Transverse colon (tissue), 4 donors: ENCODE measurements around the gene PRRX2. TPM values are rescaled to one million over a fixed set of nuclear protein-coding genes. Genes with fewer than 3 reads are reported as not detected.

Source experiments
- DNase-seq: peaks from one replicate; pipeline ENCODE4 v3.0.0-alpha.2; 2019
- H3K27ac ChIP-seq, 4 donors: fragments of 200-600 bp; sonication (generic); 2 replicates each; pipeline ENCODE4 v1.5.1; 2016 to 2018; ENCODE audit warnings: inconsistent platforms in 4 of 4
- H3K27me3 ChIP-seq: fragments of 200-600 bp; sonication (generic); 2 replicates; pipeline ENCODE4 v1.5.1; 2017; ENCODE audit warnings: inconsistent platforms
- H3K36me3 ChIP-seq, 4 donors: fragments of 200-600 bp; sonication (generic); 2 replicates each; pipeline ENCODE4 v1.5.1; 2017 to 2019; ENCODE audit warnings: inconsistent platforms in 4 of 4
- H3K4me1 ChIP-seq, 4 donors: fragments of 200-600 bp; sonication (generic); 2 replicates each; pipeline ENCODE4 v1.5.1; 2017 to 2020; ENCODE audit warnings: inconsistent platforms in 4 of 4
- H3K4me3 ChIP-seq, 4 donors: fragments of 200-600 bp; sonication (generic); 1 replicate in 1 of 4; 2 replicates in 3 of 4; pipeline versions ENCODE4 v1.5.1 to v1.6.1; 2017 to 2019; ENCODE audit warnings: inconsistent platforms in 4 of 4
- H3K9me3 ChIP-seq, 2 donors: fragments of 200-600 bp; sonication (generic); 2 replicates each; pipeline ENCODE4 v1.5.1; 2017 to 2019; ENCODE audit warnings: inconsistent platforms in 2 of 2
- CTCF ChIP-seq, 5 experiments: fragments of 200-600 bp in 3 of 5; fragments of 450-650 bp in 2 of 5; sonication (generic) in 3 of 5; IDR thresholded peaks; 1 replicate in 2 of 5; 2 replicates in 3 of 5; pipeline ENCODE4 v1.5.1; 2016 to 2017; ENCODE audit warnings: antibody characterized with exemption in 5 of 5, inconsistent platforms in 3 of 5, mild to moderate bottlenecking in 2 of 5, moderate library complexity in 1 of 5
- EP300 ChIP-seq: sonication (generic); formaldehyde crosslinking; IDR thresholded peaks from one replicate; pipeline ENCODE4 v1.6.1; 2017; ENCODE audit warnings: antibody characterized with exemption, low read depth
- POLR2A ChIP-seq: fragments of 450-650 bp; IDR thresholded peaks from one replicate; pipeline ENCODE4 v1.6.1; 2016; ENCODE audit warnings: antibody characterized with exemption, mild to moderate bottlenecking, moderate library complexity
- POLR2AphosphoS5 ChIP-seq, 3 donors: sonication (generic); formaldehyde crosslinking; IDR thresholded peaks; one replicate each; pipeline ENCODE4 v1.6.1; 2016; ENCODE audit warnings: antibody characterized with exemption in 3 of 3
- whole genome bisulfite sequencing, 2 donors: methylation state at CpG; one replicate each; pipeline ENCODE4 v1.1.5; 2018; ENCODE audit warnings: low coverage in 1 of 2; 5-methylcytosine and 5-hydroxymethylcytosine counted together
- in situ Hi-C, 4 donors: fragments of 200-750 bp; cut with MboI; loops; one replicate each; pipeline versions ENCODE4 v1.15.0 to v1.15.1; 2017; ENCODE audit warnings: low sequenced_read_pairs in 3 of 4, low pct_ligation_motif_present in 1 of 4, low pct_unique_long_range_greater_than_20kb in 1 of 4
- intact Hi-C: fragments of 100-400 bp; cut with DNase I; formaldehyde crosslinking; loops from one replicate; pipeline ENCODE4 v1.15.1; 2023; ENCODE audit warnings: low total_unique reads
- total RNA-seq, 4 donors: library from RNA; depleted of rRNA; stranded (reverse); fragments of >200 nt; gene quantifications; one replicate each; pipeline ENCODE4 v1.1.0, GENCODE V29; 2016

PRRX2 gene
- total RNA-seq, 4 donors from 2014 or later, result 0.41 TPM; not detected in 3

GRCh38 chr9:129726322-129727160 lies 61.1 kb downstream of the PRRX2 start:
- peak; percentile 69 for DNase-seq
- 17 to 36% methylated on average over 9 to 23 of the region's 23 CpGs for WGBS, 2 donors
- Histone ChIP-seq H3K27ac (no peak overlapping the region), H3K4me3 (no peak overlapping the region), H3K4me1 (peaks cover 0 to 5% (median 1%) of the 10 kb centered on the region in 4 donors), H3K9me3 (no peaks in the 10 kb centered on the region), H3K36me3 (no peaks in the 10 kb centered on the region), H3K27me3 (peaks cover 27% of the 10 kb centered on the region)
- intact Hi-C loops (no loop called here), in situ Hi-C loops (no loop called here)
- TF ChIP-seq CTCF (IDR thresholded peaks at IDR 0.05) (peak; percentile 76 to 92 (median 86)), EP300 (no peak)

GRCh38 chr9:129728744-129729143 lies 63.3 kb downstream of the PRRX2 start:
- no peaks in the 10 kb centered on the region for H3K36me3 ChIP-seq
- no peak for DNase-seq
- 88% methylated on average over 7 of the region's 7 CpGs; no CpG with 5 or more reads in 1 of the 2 donors for WGBS, 2 donors
- intact Hi-C loops, result no loop called here
- no peak overlapping the region for H3K27ac ChIP-seq
- no peak for TF ChIP-seq POLR2AphosphoS5 (IDR thresholded peaks at IDR 0.05)
- peaks cover 31% of the 10 kb centered on the region for H3K27me3 ChIP-seq
- H3K4me1 ChIP-seq, result peaks cover 0 to 5% (median 1%) of the 10 kb centered on the region in 4 donors
- in situ Hi-C loops, result no loop called here
- H3K4me3 ChIP-seq, result no peak overlapping the region
- no peaks in the 10 kb centered on the region for H3K9me3 ChIP-seq

GRCh38 chr9:129731477-129732085 lies 66.1 kb downstream of the PRRX2 start:
- Histone ChIP-seq H3K27me3 (peaks cover 30% of the 10 kb centered on the region), H3K4me1 (peaks cover 0 to 3% (median 1%) of the 10 kb centered on the region in 4 donors), H3K36me3 (no peaks in the 10 kb centered on the region), H3K27ac (no peak overlapping the region), H3K9me3 (no peaks in the 10 kb centered on the region), H3K4me3 (no peak overlapping the region)
- 21 to 42% methylated on average over 5 to 6 of the region's 6 CpGs for WGBS, 2 donors
- TF ChIP-seq CTCF (IDR thresholded peaks at IDR 0.05), result no peak
- TF ChIP-seq POLR2AphosphoS5 (IDR thresholded peaks at IDR 0.05), result no peak
- TF ChIP-seq EP300, result no peak
- no peak for TF ChIP-seq POLR2A
- in situ Hi-C loops, result loop anchor here in 2 of 4 donors (5.0 to 10.0 kb wide), 2 partner anchors 51 to 53 kb away; no protein-coding TSS in a partner anchor
- intact Hi-C loops, result no loop called here
- no peak for DNase-seq

GRCh38 chr9:129732100-129732499 lies 66.7 kb downstream of the PRRX2 start:
- WGBS, 2 donors, result 58 to 64% methylated on average over 3 to 10 of the region's 10 CpGs
- in situ Hi-C loops, result loop anchor here in 2 of 4 donors (5.0 to 10.0 kb wide), 2 partner anchors 50 to 53 kb away; no protein-coding TSS in a partner anchor
- DNase-seq, result no peak
- no peak overlapping the region for H3K27ac ChIP-seq
- H3K4me1 ChIP-seq, result peaks cover 0 to 2% (median 0%) of the 10 kb centered on the region in 4 donors
- intact Hi-C loops, result no loop called here
- no peak for TF ChIP-seq POLR2A
- TF ChIP-seq POLR2AphosphoS5 (IDR thresholded peaks at IDR 0.05), result no peak
- TF ChIP-seq CTCF (IDR thresholded peaks at IDR 0.05), result no peak
- no peak for TF ChIP-seq EP300
- no peaks in the 10 kb centered on the region for H3K9me3 ChIP-seq
- H3K4me3 ChIP-seq, result no peak overlapping the region
- peaks cover 30% of the 10 kb centered on the region for H3K27me3 ChIP-seq
- H3K36me3 ChIP-seq, result no peaks in the 10 kb centered on the region
